Prostate gland (tissue), 2 donors: ENCODE data around the gene CHI3L1. TPM values are rescaled to one million over a fixed set of nuclear protein-coding genes. Genes with fewer than 3 reads are reported as not detected.

Source experiments
- DNase-seq: peaks from one replicate; pipeline ENCODE4 v3.0.0-alpha.2; 2019; ENCODE audit warnings: low spot score
- H3K27ac ChIP-seq, 2 donors: fragments of 200-600 bp; sonication (generic); 2 replicates each; pipeline ENCODE4 v1.5.1; 2017 to 2019
- H3K27me3 ChIP-seq: fragments of 200-600 bp; sonication (generic); replicated peaks from 2 replicates; pipeline ENCODE4 v1.5.1; 2019; ENCODE audit not compliant: insufficient read depth
- H3K36me3 ChIP-seq, 2 donors: fragments of 200-600 bp; sonication (generic); 1 replicate in 1 of 2; 2 replicates in 1 of 2; pipeline versions ENCODE4 v1.5.1 to v1.8.1; 2017 to 2019
- H3K4me1 ChIP-seq: fragments of 200-600 bp; sonication (generic); replicated peaks from 2 replicates; pipeline ENCODE4 v1.5.1; 2019
- H3K4me3 ChIP-seq, 2 donors: fragments of 200-600 bp; sonication (generic); 2 replicates each; pipeline ENCODE4 v1.5.1; 2017 to 2019
- H3K9me3 ChIP-seq: fragments of 200-600 bp; sonication (generic); 2 replicates; pipeline ENCODE4 v1.5.1; 2017
- CTCF ChIP-seq, 4 experiments: fragments of 200-600 bp in 2 of 4; fragments of 450-650 bp in 2 of 4; sonication (generic) in 2 of 4; IDR thresholded peaks; 1 replicate in 3 of 4; 2 replicates in 1 of 4; pipeline ENCODE4 v1.5.1; 2016 to 2019; ENCODE audit warnings: antibody characterized with exemption in 4 of 4, mild to moderate bottlenecking in 2 of 4, moderate library complexity in 2 of 4
- POLR2A ChIP-seq: fragments of 450-650 bp; IDR thresholded peaks from one replicate; pipeline ENCODE4 v1.6.1; 2016; ENCODE audit warnings: antibody characterized with exemption, mild to moderate bottlenecking
- POLR2AphosphoS5 ChIP-seq: sonication (generic); formaldehyde crosslinking; IDR thresholded peaks from one replicate; pipeline ENCODE4 v1.6.1; 2017; ENCODE audit warnings: antibody characterized with exemption
- WGBS: methylation state at CpG from one replicate; pipeline ENCODE4 v1.1.5; 2018; 5-methylcytosine and 5-hydroxymethylcytosine counted together
- intact Hi-C: fragments of 100-400 bp; cut with DNase I; formaldehyde crosslinking; loops from one replicate; pipeline ENCODE4 v1.14.2; 2022
- total RNA-seq, 2 donors: library from RNA; depleted of rRNA; stranded (reverse); fragments of >200 nt; gene quantifications; one replicate each; pipeline ENCODE4 v1.1.0, GENCODE V29; 2016

CHI3L1 gene
- total RNA-seq, 2 donors from 2014 or later, result 1.4 to 12.6 TPM

DNA sequence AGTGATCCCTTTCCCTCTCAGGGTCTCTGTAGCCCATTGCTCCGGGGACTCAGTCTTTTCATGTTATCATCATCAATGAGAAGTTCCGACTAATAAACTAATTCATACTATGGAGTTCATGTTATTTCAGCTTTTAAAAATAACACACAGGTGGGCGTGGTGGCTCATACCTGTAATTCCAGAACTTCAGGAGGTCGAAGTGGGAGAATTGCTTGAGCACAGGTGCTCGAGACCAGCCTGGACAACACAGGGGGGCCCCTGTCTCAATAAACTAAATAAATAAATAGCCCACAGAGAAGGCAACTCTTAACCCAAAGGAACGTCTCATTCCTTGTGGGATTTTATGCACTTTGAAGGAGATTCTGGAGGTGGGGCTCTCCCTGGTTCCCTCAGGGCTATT, 25.3 kb downstream of the CHI3L1 start:
- WGBS, result 51% methylated on average over 6 of the region's 6 CpGs
- intact Hi-C loops, result no loop called here
- Histone ChIP-seq H3K27ac (no peak overlapping the region), H3K36me3 (no peaks in the 10 kb centered on the region), H3K4me3 (no peak overlapping the region), H3K9me3 (no peaks in the 10 kb centered on the region), H3K4me1 (no peaks in the 10 kb centered on the region), H3K27me3 (no peaks in the 10 kb centered on the region)
- TF ChIP-seq POLR2AphosphoS5, result no peak
- no peak for TF ChIP-seq CTCF (IDR thresholded peaks at IDR 0.05)
- no peak for TF ChIP-seq POLR2A
- DNase-seq, result no peak

DNA sequence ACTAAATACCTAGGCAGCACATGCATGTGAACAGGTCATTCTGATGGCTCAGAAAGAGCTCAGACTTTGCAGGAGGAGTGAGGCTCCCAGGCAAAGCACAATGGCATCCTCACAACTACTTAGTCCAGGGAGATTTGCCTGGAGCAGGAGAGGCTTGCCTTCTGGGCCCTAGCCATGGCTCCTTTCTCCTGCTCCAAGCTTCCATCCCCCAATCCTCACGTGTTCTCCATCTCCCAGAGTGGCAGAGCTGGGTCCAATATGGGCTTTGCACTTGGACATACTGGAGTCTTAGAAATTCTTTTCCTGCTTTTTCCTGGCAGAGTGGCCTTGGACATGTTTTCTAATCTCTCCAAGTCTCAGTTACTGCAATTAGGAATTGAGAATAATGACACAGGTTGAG, 26.7 kb downstream of the CHI3L1 start:
- TF ChIP-seq POLR2AphosphoS5 (no peak), CTCF (IDR thresholded peaks at IDR 0.05) (no peak), POLR2A (no peak)

GRCh38 chr1:203158960-203159665, 27.4 kb downstream of the CHI3L1 start:
- no peak for TF ChIP-seq CTCF (IDR thresholded peaks at IDR 0.05)
- Histone ChIP-seq H3K27me3 (no peaks in the 10 kb centered on the region), H3K27ac (no peak overlapping the region), H3K9me3 (no peaks in the 10 kb centered on the region), H3K4me1 (no peaks in the 10 kb centered on the region), H3K4me3 (no peak overlapping the region), H3K36me3 (no peaks in the 10 kb centered on the region)
- 82% methylated on average over 9 of the region's 9 CpGs for WGBS
- DNase-seq, result no peak
- intact Hi-C loops, result no loop called here

More for the DNA sequence above, 26.7 kb downstream of the CHI3L1 start:
- DNase-seq, result no peak
- Histone ChIP-seq H3K27me3 (no peaks in the 10 kb centered on the region), H3K4me1 (no peaks in the 10 kb centered on the region), H3K9me3 (no peaks in the 10 kb centered on the region), H3K4me3 (no peak overlapping the region), H3K27ac (no peak overlapping the region), H3K36me3 (no peaks in the 10 kb centered on the region)
- WGBS, result 88% methylated on average over 1 of the region's 1 CpG
- intact Hi-C loops, result no loop called here

GRCh38 chr1:203158423-203158822, 28.1 kb downstream of the CHI3L1 start:
- TF ChIP-seq CTCF (IDR thresholded peaks at IDR 0.05) (no peak), POLR2A (no peak), POLR2AphosphoS5 (no peak)
- Histone ChIP-seq H3K36me3 (no peaks in the 10 kb centered on the region), H3K4me1 (no peaks in the 10 kb centered on the region), H3K27ac (no peak overlapping the region), H3K9me3 (no peaks in the 10 kb centered on the region), H3K4me3 (no peak overlapping the region), H3K27me3 (no peaks in the 10 kb centered on the region)
- no peak for DNase-seq
- WGBS, result 86% methylated on average over 1 of the region's 1 CpG
- intact Hi-C loops, result no loop called here

- TF ChIP-seq CTCF (IDR thresholded peaks at IDR 0.05), result no peak
- TF ChIP-seq POLR2A, result no peak
- no peak overlapping the region for H3K27ac ChIP-seq
- 79% methylated on average over 1 of the region's 1 CpG for WGBS
- H3K36me3 ChIP-seq, result no peaks in the 10 kb centered on the region
- H3K4me1 ChIP-seq, result no peaks in the 10 kb centered on the region
- no peaks in the 10 kb centered on the region for H3K27me3 ChIP-seq
- no peak overlapping the region for H3K4me3 ChIP-seq
- H3K9me3 ChIP-seq, result no peaks in the 10 kb centered on the region
- intact Hi-C loops, result no loop called here
- DNase-seq, result no peak
Observed at GRCh38 chr1:203156280-203156679, 30.2 kb downstream of the CHI3L1 start.
